ENCODE results near the gene BRIP1. TPM values are rescaled to one million over a fixed set of nuclear protein-coding genes. Genes with fewer than 3 reads are reported as not detected.

BRIP1 gene
- total RNA-seq, 2 experiments from 2014 or later: 14.1 to 15.8 TPM

DNA sequence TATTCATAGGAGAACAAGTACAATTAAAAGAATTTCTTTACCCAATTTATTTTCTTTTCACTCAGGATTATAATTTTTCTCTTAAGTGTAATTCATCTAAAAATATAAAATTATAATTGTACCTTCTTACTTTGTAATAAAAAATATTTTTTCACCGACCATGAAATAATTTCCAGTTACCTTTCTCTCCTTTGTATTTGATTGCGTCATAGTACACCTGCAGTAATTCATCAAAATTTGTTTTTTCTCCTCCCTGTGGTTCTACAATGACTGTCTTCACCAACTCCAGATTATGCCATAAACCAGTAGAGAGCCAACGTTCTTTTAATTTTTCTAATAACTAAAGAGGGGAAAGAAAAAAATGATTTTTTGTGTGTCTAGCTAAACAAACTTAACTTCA lies 119.1 kb downstream of the BRIP1 start:
- H3K36me3 Mint-ChIP-seq: peaks cover 43% of the 10 kb centered on the region
- H3K27me3 Mint-ChIP-seq: no peaks in the 10 kb centered on the region
- H3K4me1 Mint-ChIP-seq (ENCODE audit: low read depth): no peaks in the 10 kb centered on the region
- H3K4me3 Mint-ChIP-seq: no peak overlapping the region
- POLR2A ChIA-PET: no interaction called here
- intact Hi-C loops (cut with micrococcal nuclease): no loop called here
- H3K27ac Mint-ChIP-seq: no peak overlapping the region
- H3K9me3 Mint-ChIP-seq: peaks cover 20% of the 10 kb centered on the region
- no peak for DNase-seq
- CTCF ChIA-PET: no interaction called here

DNA sequence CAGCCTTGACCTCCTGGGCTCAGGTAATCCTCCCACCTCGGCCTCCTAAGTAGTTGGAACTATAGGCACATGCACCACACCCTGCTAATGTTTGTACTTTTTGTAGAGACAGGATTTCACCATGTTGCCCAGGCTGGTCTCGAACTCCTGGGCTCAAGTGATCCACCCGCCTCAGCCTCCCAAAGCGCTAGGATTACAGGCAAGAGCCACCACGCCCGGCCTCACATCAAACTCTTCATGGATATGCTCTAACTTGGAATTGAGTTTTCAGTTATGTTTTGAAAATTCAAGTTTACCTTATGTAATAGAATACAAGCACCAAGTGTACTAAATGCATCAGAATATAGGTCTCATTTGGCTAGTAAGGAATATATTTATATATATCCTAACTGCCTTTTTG lies 119.6 kb downstream of the BRIP1 start:
- intact Hi-C loops (cut with micrococcal nuclease): no loop called here
- POLR2A ChIA-PET: no interaction called here
- Mint-ChIP-seq H3K4me1 (ENCODE audit: low read depth) (no peaks in the 10 kb centered on the region), H3K36me3 (peaks cover 46% of the 10 kb centered on the region), H3K4me3 (no peak overlapping the region), H3K27me3 (no peaks in the 10 kb centered on the region), H3K27ac (no peak overlapping the region), H3K9me3 (peaks cover 20% of the 10 kb centered on the region)
- no peak for DNase-seq
- CTCF ChIA-PET: no interaction called here

DNA sequence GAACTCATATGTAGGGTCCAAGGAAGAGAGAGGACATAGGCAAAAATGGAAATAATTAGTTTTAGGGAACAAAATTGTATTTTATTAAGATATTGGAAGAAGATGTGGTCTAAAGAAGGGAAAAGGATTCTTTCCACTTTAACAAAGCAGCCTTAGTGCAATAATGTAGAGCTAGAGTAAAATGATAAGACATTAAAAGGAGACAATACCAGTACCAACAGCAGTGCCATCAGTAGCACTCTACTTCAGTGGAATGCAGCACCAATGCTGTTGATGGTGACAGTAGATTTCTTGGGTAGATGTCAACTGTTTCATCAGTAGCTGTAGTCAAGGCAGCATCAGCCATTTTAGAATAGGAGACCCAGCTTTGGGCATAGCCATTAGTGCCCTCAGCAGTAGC lies 124.3 kb downstream of the BRIP1 start:
- Mint-ChIP-seq H3K36me3 (peaks cover 41% of the 10 kb centered on the region), H3K27ac (no peak overlapping the region), H3K9me3 (peaks cover 19% of the 10 kb centered on the region), H3K4me1 (ENCODE audit: low read depth) (no peaks in the 10 kb centered on the region), H3K27me3 (no peaks in the 10 kb centered on the region), H3K4me3 (no peak overlapping the region)
- DNase-seq: no peak
- CTCF ChIA-PET: no interaction called here
- intact Hi-C loops (cut with micrococcal nuclease): no loop called here
- POLR2A ChIA-PET: no interaction called here

DNA sequence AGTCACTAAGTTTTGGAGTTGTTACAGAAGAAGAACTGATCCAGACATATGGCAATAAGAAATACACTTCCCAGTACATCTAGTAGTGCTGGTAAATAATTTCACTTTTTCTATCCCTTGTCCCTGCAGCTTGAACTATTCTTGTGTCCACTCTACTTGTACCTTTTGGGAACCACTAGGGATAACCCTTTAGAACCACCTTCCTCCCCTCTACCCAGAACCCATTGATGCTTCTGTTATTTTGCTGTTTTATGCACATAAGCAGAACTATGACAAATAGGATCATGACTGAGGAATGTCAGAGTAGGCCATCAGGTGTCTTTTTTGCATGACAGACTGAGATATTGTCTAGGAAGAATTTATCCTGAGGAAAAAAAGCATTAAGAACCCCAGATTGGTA lies 125.1 kb downstream of the BRIP1 start:
- ChIA-PET POLR2A (no interaction called here), CTCF (no interaction called here)
- Mint-ChIP-seq H3K4me1 (ENCODE audit: low read depth) (no peaks in the 10 kb centered on the region), H3K9me3 (peaks cover 19% of the 10 kb centered on the region), H3K27ac (no peak overlapping the region), H3K36me3 (peaks cover 41% of the 10 kb centered on the region), H3K27me3 (no peaks in the 10 kb centered on the region), H3K4me3 (no peak overlapping the region)
- DNase-seq: no peak
- intact Hi-C loops (cut with micrococcal nuclease): no loop called here

DNA sequence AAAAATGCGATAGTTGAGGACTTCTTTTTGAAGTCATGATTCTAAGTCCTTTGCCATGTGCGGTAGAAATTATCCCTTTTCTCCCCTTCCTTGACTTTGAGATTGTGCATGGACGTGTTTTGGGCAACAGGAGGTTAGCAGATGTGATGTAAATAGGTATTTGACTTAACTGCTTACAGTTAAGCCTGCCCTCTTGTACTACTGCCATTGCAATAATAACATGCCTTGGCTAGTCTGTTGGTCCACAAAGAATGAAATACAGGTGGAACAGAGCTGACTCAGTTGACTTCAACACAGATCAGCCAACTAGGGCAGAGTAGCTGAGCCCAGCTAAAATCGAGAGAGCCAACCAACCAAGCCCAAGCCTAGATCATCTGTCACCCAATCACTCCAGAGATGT lies 125.5 kb downstream of the BRIP1 start:
- no peak for DNase-seq
- intact Hi-C loops (cut with micrococcal nuclease): no loop called here
- ChIA-PET POLR2A (no interaction called here), CTCF (no interaction called here)
- peaks cover 40% of the 10 kb centered on the region for H3K36me3 Mint-ChIP-seq
- H3K4me1 Mint-ChIP-seq (ENCODE audit: low read depth): no peaks in the 10 kb centered on the region
- peaks cover 19% of the 10 kb centered on the region for H3K9me3 Mint-ChIP-seq
- H3K27me3 Mint-ChIP-seq: no peaks in the 10 kb centered on the region
- H3K27ac Mint-ChIP-seq: no peak overlapping the region
- no peak overlapping the region for H3K4me3 Mint-ChIP-seq

DNA sequence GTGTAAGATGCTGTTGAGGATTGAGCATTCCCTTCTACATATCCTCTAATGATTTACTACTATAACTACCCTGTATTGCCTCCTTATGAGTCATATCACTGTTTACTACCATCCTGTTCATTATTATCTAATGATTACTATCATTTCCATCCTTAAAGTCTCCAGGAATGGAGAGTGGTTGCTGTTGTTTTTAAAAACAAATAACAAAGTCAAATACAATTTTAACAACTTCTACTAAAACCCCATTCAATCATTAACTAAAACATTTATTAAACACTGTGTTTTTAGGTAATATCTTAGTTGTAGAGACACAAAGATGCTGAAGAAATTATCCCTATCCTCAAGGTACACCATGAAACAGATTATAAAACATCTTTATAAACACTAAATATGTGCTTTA lies 126.9 kb downstream of the BRIP1 start:
- Mint-ChIP-seq H3K27ac (no peak overlapping the region), H3K9me3 (peaks cover 10% of the 10 kb centered on the region), H3K36me3 (peaks cover 28% of the 10 kb centered on the region), H3K4me3 (no peak overlapping the region), H3K27me3 (no peaks in the 10 kb centered on the region), H3K4me1 (ENCODE audit: low read depth) (no peaks in the 10 kb centered on the region)
- ChIA-PET CTCF (no interaction called here), POLR2A (no interaction called here)
- no peak for DNase-seq
- intact Hi-C loops (cut with micrococcal nuclease): no loop called here

DNA sequence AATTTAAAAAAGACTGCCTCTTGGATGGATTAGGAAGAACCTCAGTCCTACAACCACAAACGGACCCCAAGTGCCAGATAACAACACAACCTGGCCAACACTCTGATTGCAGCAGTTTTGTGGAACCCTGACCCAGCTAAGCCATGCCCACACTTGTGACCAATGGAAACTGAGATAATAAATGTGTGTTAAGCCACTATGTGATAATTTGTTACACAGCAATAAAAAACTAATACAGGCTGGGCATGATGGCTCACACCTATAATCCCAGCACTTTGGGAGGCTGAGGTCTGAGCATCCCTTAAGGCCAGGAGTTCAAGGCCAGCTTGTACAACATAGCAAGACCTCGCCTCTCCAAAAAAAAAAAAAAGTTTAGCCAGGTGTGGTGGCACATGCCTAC lies 127.5 kb downstream of the BRIP1 start:
- Mint-ChIP-seq H3K4me1 (ENCODE audit: low read depth) (no peaks in the 10 kb centered on the region), H3K27me3 (no peaks in the 10 kb centered on the region), H3K4me3 (no peak overlapping the region), H3K27ac (no peak overlapping the region), H3K9me3 (peaks cover 8% of the 10 kb centered on the region), H3K36me3 (peaks cover 23% of the 10 kb centered on the region)
- DNase-seq: no peak
- CTCF ChIA-PET: no interaction called here
- POLR2A ChIA-PET: no interaction called here
- intact Hi-C loops (cut with micrococcal nuclease): no loop called here

DNA sequence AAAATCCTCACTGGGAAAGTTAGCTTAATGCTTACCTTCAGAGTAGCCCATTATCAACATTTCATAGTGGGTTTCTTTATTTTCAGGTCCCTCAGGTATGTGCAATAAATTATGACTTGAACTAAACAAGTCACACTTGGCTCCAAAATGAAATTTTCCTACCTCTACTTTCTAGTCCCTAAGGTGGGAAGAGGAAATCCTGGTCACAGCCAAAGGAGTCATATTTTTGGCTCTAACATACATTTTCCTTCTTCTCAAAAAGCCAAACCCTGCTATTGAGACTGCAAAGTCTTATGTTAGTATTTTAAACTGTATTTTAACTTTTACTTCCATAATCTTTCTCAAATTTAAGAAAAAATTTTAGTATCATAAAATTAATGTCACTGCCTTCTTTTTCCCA lies 128.9 kb downstream of the BRIP1 start:
- ChIA-PET CTCF (no interaction called here), POLR2A (no interaction called here)
- H3K36me3 Mint-ChIP-seq: peaks cover 18% of the 10 kb centered on the region
- intact Hi-C loops (cut with micrococcal nuclease): no loop called here
- H3K27ac Mint-ChIP-seq: no peak overlapping the region
- H3K9me3 Mint-ChIP-seq: peaks cover 8% of the 10 kb centered on the region
- no peak for DNase-seq
- no peaks in the 10 kb centered on the region for H3K27me3 Mint-ChIP-seq
- H3K4me3 Mint-ChIP-seq: no peak overlapping the region
- H3K4me1 Mint-ChIP-seq (ENCODE audit: low read depth): no peaks in the 10 kb centered on the region

DNA sequence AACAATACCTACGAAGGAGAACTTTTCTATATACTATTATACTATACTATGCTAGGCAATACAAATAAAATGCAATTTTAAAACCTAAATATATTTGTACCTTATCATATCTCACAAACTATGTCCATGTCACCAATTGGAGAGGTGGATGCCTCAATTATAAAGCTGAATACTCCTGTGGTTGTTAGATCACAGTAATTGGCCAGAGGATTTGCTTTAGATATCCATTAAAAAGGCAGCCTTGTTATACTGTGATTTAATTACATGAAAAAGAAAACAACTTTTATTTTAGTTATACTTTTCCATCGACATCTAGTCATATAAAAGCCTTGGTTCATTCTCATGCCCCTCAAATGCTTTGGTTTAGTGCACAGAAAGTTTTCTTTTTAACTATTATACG lies 129.3 kb downstream of the BRIP1 start:
- ChIA-PET CTCF (no interaction called here), POLR2A (no interaction called here)
- Mint-ChIP-seq H3K27ac (no peak overlapping the region), H3K9me3 (peaks cover 8% of the 10 kb centered on the region), H3K36me3 (peaks cover 18% of the 10 kb centered on the region), H3K27me3 (no peaks in the 10 kb centered on the region), H3K4me1 (ENCODE audit: low read depth) (no peaks in the 10 kb centered on the region), H3K4me3 (no peak overlapping the region)
- intact Hi-C loops (cut with micrococcal nuclease): no loop called here
- no peak for DNase-seq

DNA sequence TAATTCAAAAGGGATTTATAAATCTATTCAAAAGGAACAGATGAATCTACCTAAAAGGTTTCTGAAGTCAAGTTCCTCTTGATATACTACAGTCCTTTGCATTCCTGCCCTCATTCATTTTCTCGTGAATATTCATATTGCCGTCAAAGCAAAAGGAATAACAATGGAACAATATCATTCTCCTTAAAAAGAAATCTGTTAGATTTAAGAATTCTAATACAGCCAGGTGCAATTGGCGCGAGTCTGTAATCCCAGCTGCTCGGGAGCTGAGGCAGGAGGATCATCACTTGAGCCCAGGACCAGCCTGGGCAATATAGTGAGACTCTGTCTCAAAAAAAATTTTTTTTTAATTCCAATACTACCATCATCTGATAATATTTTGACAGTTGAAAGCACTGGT lies 130.3 kb downstream of the BRIP1 start:
- ChIA-PET POLR2A (no interaction called here), CTCF (no interaction called here)
- peaks cover 13% of the 10 kb centered on the region for H3K36me3 Mint-ChIP-seq
- peaks cover 8% of the 10 kb centered on the region for H3K9me3 Mint-ChIP-seq
- H3K27ac Mint-ChIP-seq: no peak overlapping the region
- DNase-seq: no peak
- intact Hi-C loops (cut with micrococcal nuclease): no loop called here
- no peak overlapping the region for H3K4me3 Mint-ChIP-seq
- no peaks in the 10 kb centered on the region for H3K27me3 Mint-ChIP-seq
- H3K4me1 Mint-ChIP-seq (ENCODE audit: low read depth): peaks cover 5% of the 10 kb centered on the region

DNA sequence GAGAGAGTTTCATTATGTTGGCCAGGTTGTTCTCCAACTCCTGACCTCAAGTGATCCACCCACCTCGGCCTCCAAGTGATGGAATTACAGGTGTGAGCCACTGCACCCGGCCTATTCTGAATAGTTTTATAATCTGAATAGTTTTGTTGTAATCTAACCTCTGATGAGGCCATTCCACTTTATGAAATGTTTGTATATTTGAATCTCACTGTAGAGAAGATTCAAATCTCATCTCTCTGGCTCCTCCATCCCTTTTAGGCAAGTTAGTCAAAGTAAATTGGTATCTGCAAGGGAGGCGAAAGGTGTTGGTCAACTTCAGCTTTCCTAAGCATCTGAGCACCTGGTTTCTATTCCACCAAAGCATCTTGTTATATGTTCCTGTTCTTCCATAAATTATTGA lies 131.2 kb downstream of the BRIP1 start:
- peaks cover 5% of the 10 kb centered on the region for H3K4me1 Mint-ChIP-seq (ENCODE audit: low read depth)
- no peaks in the 10 kb centered on the region for H3K27me3 Mint-ChIP-seq
- no peak overlapping the region for H3K4me3 Mint-ChIP-seq
- intact Hi-C loops (cut with micrococcal nuclease): no loop called here
- DNase-seq: no peak
- no peak overlapping the region for H3K27ac Mint-ChIP-seq
- peaks cover under 1% of the 10 kb centered on the region for H3K9me3 Mint-ChIP-seq
- peaks cover 5% of the 10 kb centered on the region for H3K36me3 Mint-ChIP-seq
- ChIA-PET POLR2A (interaction anchor here (0.6 kb wide), 2 partner anchors 33 to 1440 kb away, joined by 3 read pairs; no protein-coding TSS in a partner anchor), CTCF (no interaction called here)

DNA sequence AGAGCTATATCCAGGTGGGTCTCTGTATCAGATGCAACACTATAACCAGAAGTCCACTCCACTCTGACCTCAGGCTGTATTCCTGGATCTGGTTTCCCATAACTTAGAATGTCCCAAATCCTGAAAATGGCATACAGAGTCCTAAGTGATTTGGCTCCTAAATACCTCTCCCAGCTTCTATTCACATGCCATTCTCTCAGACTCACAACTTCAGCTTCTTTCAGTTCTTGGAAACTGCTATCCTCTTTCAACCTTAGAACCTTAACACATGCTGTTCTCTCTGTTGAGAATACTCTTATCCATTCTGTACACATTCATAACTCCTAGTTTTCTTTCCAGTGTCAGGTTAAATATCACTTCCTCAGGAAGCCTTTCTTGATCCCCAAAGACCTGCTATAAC lies 132.0 kb downstream of the BRIP1 start:
- Mint-ChIP-seq H3K4me3 (no peak overlapping the region), H3K4me1 (ENCODE audit: low read depth) (peaks cover 5% of the 10 kb centered on the region), H3K27ac (no peak overlapping the region), H3K36me3 (peaks cover 3% of the 10 kb centered on the region), H3K27me3 (no peaks in the 10 kb centered on the region), H3K9me3 (no peaks in the 10 kb centered on the region)
- no peak for DNase-seq
- intact Hi-C loops (cut with micrococcal nuclease): no loop called here
- ChIA-PET CTCF (no interaction called here), POLR2A (no interaction called here)

DNA sequence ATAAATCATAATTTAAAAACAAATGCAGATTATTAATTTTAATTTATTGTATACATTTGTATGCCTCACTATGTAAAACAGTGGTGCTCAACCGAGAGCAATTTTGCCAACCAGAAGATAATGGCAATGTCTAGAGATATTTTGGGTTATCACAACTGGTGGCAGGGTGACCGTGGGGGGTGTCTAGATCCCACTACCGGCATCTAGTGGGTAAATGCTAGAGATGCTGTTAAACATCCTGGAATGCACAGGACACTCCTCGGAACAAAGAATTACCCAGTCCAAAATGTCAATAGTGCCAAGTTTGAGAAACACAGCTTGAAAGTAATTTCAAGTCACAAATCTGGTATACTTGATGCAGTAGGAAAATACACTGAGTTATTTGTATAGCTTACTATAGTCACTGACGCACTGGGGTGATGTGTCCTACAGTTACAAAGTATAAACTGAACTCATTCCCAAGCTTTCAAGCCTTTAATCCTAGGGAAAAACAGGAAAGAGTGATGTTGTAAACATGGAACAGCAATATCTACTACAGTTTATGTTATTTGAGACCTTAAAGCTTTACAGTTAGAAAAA lies 133.5 kb downstream of the BRIP1 start:
- DNase-seq: no peak
- POLR2A ChIA-PET: no interaction called here
- intact Hi-C loops (cut with micrococcal nuclease): no loop called here
- peaks cover 5% of the 10 kb centered on the region for H3K4me1 Mint-ChIP-seq (ENCODE audit: low read depth)
- no peak overlapping the region for H3K27ac Mint-ChIP-seq
- H3K36me3 Mint-ChIP-seq: peaks cover 3% of the 10 kb centered on the region
- H3K9me3 Mint-ChIP-seq: no peaks in the 10 kb centered on the region
- CTCF ChIA-PET: no interaction called here
- H3K4me3 Mint-ChIP-seq: no peak overlapping the region
- H3K27me3 Mint-ChIP-seq: no peaks in the 10 kb centered on the region

Measured in activated CD4-positive, alpha-beta memory T cell treated with anti-CD3 and anti-CD28 coated beads for 36 hours (primary cell).